Stimulated activated memory B cell treated with anti-CD40 and anti-IgM and Interleukin-4, amounts not matched to agents 10 μg/mL and 1 μg/mL and 100 μg/mL, for 72 hours (primary cell): ENCODE results near the gene ASTN2.

Source experiments
- ATAC-seq: fragments of 150-1000 bp; cut with Tn5 transposase; 2 replicates; pipeline ENCODE4 v1.10.0; 2021
- H3K27ac Mint-ChIP-seq: one replicate; pipeline ENCODE4 v1.8.0; 2022; ENCODE audit warnings: mild to moderate bottlenecking, mixed read lengths
- H3K27me3 Mint-ChIP-seq: one replicate; pipeline ENCODE4 v1.8.0; 2022; ENCODE audit warnings: mixed read lengths
- H3K36me3 Mint-ChIP-seq: one replicate; pipeline ENCODE4 v1.8.0; 2022; ENCODE audit warnings: mixed read lengths
- H3K4me1 Mint-ChIP-seq: one replicate; pipeline ENCODE4 v1.8.0; 2022; ENCODE audit warnings: mixed read lengths
- H3K4me3 Mint-ChIP-seq: one replicate; pipeline ENCODE4 v1.8.0; 2022; ENCODE audit warnings: mild to moderate bottlenecking, moderate library complexity, mixed read lengths
- H3K9me3 Mint-ChIP-seq: one replicate; pipeline ENCODE4 v1.8.0; 2022; ENCODE audit warnings: mixed read lengths

Gene ASTN2

GRCh38 chr9:117403848-117404247 lies 11.0 kb downstream of the ASTN2 start:
- Mint-ChIP-seq H3K27ac (no peak overlapping the region), H3K4me1 (no peaks in the 10 kb centered on the region), H3K27me3 (peaks cover 9% of the 10 kb centered on the region), H3K4me3 (no peak overlapping the region), H3K9me3 (no peaks in the 10 kb centered on the region), H3K36me3 (no peaks in the 10 kb centered on the region)
- no peak for ATAC-seq

GRCh38 chr9:117403403-117403811 lies 11.4 kb downstream of the ASTN2 start:
- no peaks in the 10 kb centered on the region for H3K36me3 Mint-ChIP-seq
- peaks cover 9% of the 10 kb centered on the region for H3K27me3 Mint-ChIP-seq
- no peak overlapping the region for H3K27ac Mint-ChIP-seq
- ATAC-seq = no peak
- H3K9me3 Mint-ChIP-seq = no peaks in the 10 kb centered on the region
- no peaks in the 10 kb centered on the region for H3K4me1 Mint-ChIP-seq
- no peak overlapping the region for H3K4me3 Mint-ChIP-seq

GRCh38 chr9:117400171-117400570 lies 14.7 kb downstream of the ASTN2 start:
- no peak for ATAC-seq
- no peaks in the 10 kb centered on the region for H3K4me1 Mint-ChIP-seq
- H3K4me3 Mint-ChIP-seq = no peak overlapping the region
- H3K36me3 Mint-ChIP-seq = no peaks in the 10 kb centered on the region
- H3K27ac Mint-ChIP-seq = no peak overlapping the region
- peaks cover 9% of the 10 kb centered on the region for H3K27me3 Mint-ChIP-seq
- H3K9me3 Mint-ChIP-seq = no peaks in the 10 kb centered on the region

GRCh38 chr9:117395151-117395650 lies 19.7 kb downstream of the ASTN2 start:
- Mint-ChIP-seq H3K36me3 (no peaks in the 10 kb centered on the region), H3K4me3 (no peak overlapping the region), H3K9me3 (peaks cover 3% of the 10 kb centered on the region), H3K27ac (no peak overlapping the region), H3K4me1 (no peaks in the 10 kb centered on the region), H3K27me3 (peaks cover 4% of the 10 kb centered on the region)
- no peak for ATAC-seq

- no peak overlapping the region for H3K4me3 Mint-ChIP-seq
- no peak overlapping the region for H3K27ac Mint-ChIP-seq
- no peaks in the 10 kb centered on the region for H3K4me1 Mint-ChIP-seq
- ATAC-seq = no peak
- no peaks in the 10 kb centered on the region for H3K27me3 Mint-ChIP-seq
- H3K36me3 Mint-ChIP-seq = no peaks in the 10 kb centered on the region
- H3K9me3 Mint-ChIP-seq = peaks cover 3% of the 10 kb centered on the region
Observed at GRCh38 chr9:117394655-117395054, 20.2 kb downstream of the ASTN2 start.

- H3K27ac Mint-ChIP-seq = no peak overlapping the region
- no peaks in the 10 kb centered on the region for H3K36me3 Mint-ChIP-seq
- H3K4me3 Mint-ChIP-seq = no peak overlapping the region
- no peak for ATAC-seq
- H3K9me3 Mint-ChIP-seq = peaks cover 3% of the 10 kb centered on the region
- no peaks in the 10 kb centered on the region for H3K27me3 Mint-ChIP-seq
- no peaks in the 10 kb centered on the region for H3K4me1 Mint-ChIP-seq
Observed at GRCh38 chr9:117392992-117393391, 21.9 kb downstream of the ASTN2 start.

- H3K9me3 Mint-ChIP-seq = no peaks in the 10 kb centered on the region
- no peaks in the 10 kb centered on the region for H3K4me1 Mint-ChIP-seq
- no peak overlapping the region for H3K27ac Mint-ChIP-seq
- no peaks in the 10 kb centered on the region for H3K36me3 Mint-ChIP-seq
- ATAC-seq = no peak
- no peaks in the 10 kb centered on the region for H3K27me3 Mint-ChIP-seq
- H3K4me3 Mint-ChIP-seq = no peak overlapping the region
Observed at GRCh38 chr9:117387422-117387821, 27.4 kb downstream of the ASTN2 start.

- Mint-ChIP-seq H3K4me1 (no peaks in the 10 kb centered on the region), H3K36me3 (no peaks in the 10 kb centered on the region), H3K27ac (no peak overlapping the region), H3K27me3 (peaks cover 10% of the 10 kb centered on the region), H3K4me3 (no peak overlapping the region), H3K9me3 (peaks cover 4% of the 10 kb centered on the region)
- no peak for ATAC-seq
Observed at GRCh38 chr9:117379341-117379740, 35.5 kb downstream of the ASTN2 start.

- no peak overlapping the region for H3K27ac Mint-ChIP-seq
- ATAC-seq = no peak
- no peaks in the 10 kb centered on the region for H3K4me1 Mint-ChIP-seq
- H3K9me3 Mint-ChIP-seq = peaks cover 4% of the 10 kb centered on the region
- no peak overlapping the region for H3K4me3 Mint-ChIP-seq
- no peaks in the 10 kb centered on the region for H3K36me3 Mint-ChIP-seq
- H3K27me3 Mint-ChIP-seq = peaks cover 18% of the 10 kb centered on the region
Observed at GRCh38 chr9:117377046-117377445, 37.8 kb downstream of the ASTN2 start.

GRCh38 chr9:117375956-117376355 lies 38.9 kb downstream of the ASTN2 start:
- peaks cover 4% of the 10 kb centered on the region for H3K9me3 Mint-ChIP-seq
- H3K27me3 Mint-ChIP-seq = peaks cover 18% of the 10 kb centered on the region
- no peaks in the 10 kb centered on the region for H3K4me1 Mint-ChIP-seq
- H3K4me3 Mint-ChIP-seq = no peak overlapping the region
- no peak for ATAC-seq
- no peak overlapping the region for H3K27ac Mint-ChIP-seq
- H3K36me3 Mint-ChIP-seq = no peaks in the 10 kb centered on the region

GRCh38 chr9:117374076-117374725 lies 40.7 kb downstream of the ASTN2 start:
- Mint-ChIP-seq H3K27me3 (peaks cover 18% of the 10 kb centered on the region), H3K4me3 (no peak overlapping the region), H3K36me3 (no peaks in the 10 kb centered on the region), H3K4me1 (no peaks in the 10 kb centered on the region), H3K27ac (no peak overlapping the region), H3K9me3 (no peaks in the 10 kb centered on the region)
- no peak for ATAC-seq

- Mint-ChIP-seq H3K27ac (no peak overlapping the region), H3K4me1 (no peaks in the 10 kb centered on the region), H3K9me3 (no peaks in the 10 kb centered on the region), H3K4me3 (no peak overlapping the region), H3K27me3 (peaks cover 6% of the 10 kb centered on the region), H3K36me3 (no peaks in the 10 kb centered on the region)
- ATAC-seq = no peak
Observed at GRCh38 chr9:117368684-117369230, 46.1 kb downstream of the ASTN2 start.

GRCh38 chr9:117365438-117365837 lies 49.4 kb downstream of the ASTN2 start:
- no peak overlapping the region for H3K27ac Mint-ChIP-seq
- peak; percentile 7 for ATAC-seq
- H3K4me1 Mint-ChIP-seq = no peaks in the 10 kb centered on the region
- H3K4me3 Mint-ChIP-seq = no peak overlapping the region
- H3K9me3 Mint-ChIP-seq = no peaks in the 10 kb centered on the region
- H3K36me3 Mint-ChIP-seq = no peaks in the 10 kb centered on the region
- no peaks in the 10 kb centered on the region for H3K27me3 Mint-ChIP-seq

GRCh38 chr9:117363006-117363405 lies 51.9 kb downstream of the ASTN2 start:
- Mint-ChIP-seq H3K27ac (no peak overlapping the region), H3K9me3 (no peaks in the 10 kb centered on the region), H3K4me3 (no peak overlapping the region), H3K27me3 (no peaks in the 10 kb centered on the region), H3K4me1 (no peaks in the 10 kb centered on the region), H3K36me3 (no peaks in the 10 kb centered on the region)
- ATAC-seq = no peak

GRCh38 chr9:117359910-117360309 lies 54.9 kb downstream of the ASTN2 start:
- Mint-ChIP-seq H3K4me1 (no peaks in the 10 kb centered on the region), H3K9me3 (no peaks in the 10 kb centered on the region), H3K4me3 (no peak overlapping the region), H3K36me3 (no peaks in the 10 kb centered on the region), H3K27me3 (no peaks in the 10 kb centered on the region), H3K27ac (no peak overlapping the region)
- ATAC-seq = no peak

GRCh38 chr9:117355542-117355941 lies 59.3 kb downstream of the ASTN2 start:
- Mint-ChIP-seq H3K27ac (no peak overlapping the region), H3K4me3 (no peak overlapping the region), H3K27me3 (no peaks in the 10 kb centered on the region), H3K36me3 (no peaks in the 10 kb centered on the region), H3K4me1 (no peaks in the 10 kb centered on the region), H3K9me3 (no peaks in the 10 kb centered on the region)
- ATAC-seq = no peak
